ENCODE data around the gene AFF4. TPM values are rescaled to one million over a fixed set of nuclear protein-coding genes. Genes with fewer than 3 reads are reported as not detected.
"Not testable (repeated sequence)": the region's sequence is repeated elsewhere in the genome, so short reads cannot be mapped to it uniquely, and the experiment has no call there.

The AFF4 gene
- total RNA-seq, 1 experiment from 2014 or later: 58.1 TPM

DNA sequence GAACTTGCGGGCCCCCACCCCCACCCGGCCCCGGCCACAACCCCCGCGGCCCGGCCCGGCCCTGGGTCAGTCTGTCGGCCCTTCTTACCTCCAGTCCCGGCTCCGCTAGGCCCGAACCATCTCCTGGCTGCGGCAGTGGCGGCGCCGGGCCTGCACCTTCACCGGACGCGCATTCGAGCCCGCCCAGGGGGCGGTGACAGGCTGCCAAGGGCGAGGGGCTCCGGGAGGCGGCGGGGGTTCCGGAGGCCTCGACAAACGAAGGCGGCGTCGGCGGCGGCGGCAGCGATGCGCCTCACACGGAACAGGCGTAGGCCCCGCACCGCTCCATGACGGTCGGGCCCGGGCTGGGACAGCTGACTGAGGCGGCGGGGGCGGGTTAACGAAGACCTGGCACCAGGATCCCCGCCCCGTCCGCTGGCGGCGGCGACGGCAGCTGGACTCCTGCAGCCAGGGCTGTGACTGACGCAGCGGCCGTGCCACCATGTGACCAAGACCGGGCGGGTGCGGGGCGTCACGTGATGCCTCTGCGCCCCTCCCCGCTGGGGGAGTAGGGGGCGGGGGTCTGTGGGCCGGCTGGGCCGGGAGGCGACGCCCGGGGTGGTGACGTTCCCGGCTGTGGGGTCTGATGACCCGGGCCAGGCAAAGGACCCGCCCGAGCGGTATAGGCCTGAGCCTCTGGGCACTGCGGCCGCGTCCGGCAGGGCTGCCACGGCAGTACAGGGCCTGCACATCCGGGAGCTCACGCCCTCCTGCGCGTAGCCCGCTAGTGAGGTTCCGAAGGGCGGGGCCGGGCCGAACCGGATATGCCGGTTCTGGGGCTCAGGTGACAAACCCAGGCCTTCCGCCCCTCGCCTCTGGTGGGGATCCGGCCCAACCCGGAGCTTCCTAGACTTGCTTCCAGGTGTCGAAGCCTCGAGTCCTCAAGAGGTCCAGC lies at the start of gene AFF4 (continued):
- TF ChIP-seq, protein P1, sequence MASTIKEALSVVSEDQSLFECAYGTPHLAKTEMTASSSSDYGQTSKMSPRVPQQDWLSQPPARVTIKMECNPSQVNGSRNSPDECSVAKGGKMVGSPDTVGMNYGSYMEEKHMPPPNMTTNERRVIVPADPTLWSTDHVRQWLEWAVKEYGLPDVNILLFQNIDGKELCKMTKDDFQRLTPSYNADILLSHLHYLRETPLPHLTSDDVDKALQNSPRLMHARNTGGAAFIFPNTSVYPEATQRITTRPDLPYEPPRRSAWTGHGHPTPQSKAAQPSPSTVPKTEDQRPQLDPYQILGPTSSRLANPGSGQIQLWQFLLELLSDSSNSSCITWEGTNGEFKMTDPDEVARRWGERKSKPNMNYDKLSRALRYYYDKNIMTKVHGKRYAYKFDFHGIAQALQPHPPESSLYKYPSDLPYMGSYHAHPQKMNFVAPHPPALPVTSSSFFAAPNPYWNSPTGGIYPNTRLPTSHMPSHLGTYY (CRISPR knock-in tag; IDR thresholded peaks at IDR 0.05): no peak
- TF ChIP-seq FOXP1 (CRISPR knock-in tag; IDR thresholded peaks at IDR 0.05; ENCODE audit: borderline replicate concordance): peak; percentile 88
- TF ChIP-seq, protein P2, sequence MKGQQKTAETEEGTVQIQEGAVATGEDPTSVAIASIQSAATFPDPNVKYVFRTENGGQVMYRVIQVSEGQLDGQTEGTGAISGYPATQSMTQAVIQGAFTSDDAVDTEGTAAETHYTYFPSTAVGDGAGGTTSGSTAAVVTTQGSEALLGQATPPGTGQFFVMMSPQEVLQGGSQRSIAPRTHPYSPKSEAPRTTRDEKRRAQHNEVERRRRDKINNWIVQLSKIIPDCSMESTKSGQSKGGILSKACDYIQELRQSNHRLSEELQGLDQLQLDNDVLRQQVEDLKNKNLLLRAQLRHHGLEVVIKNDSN (CRISPR knock-in tag; IDR thresholded peaks at IDR 0.05): peak; percentile 100
- peak; percentile 92 for TF ChIP-seq SP1 (CRISPR knock-in tag; conservative IDR thresholded peaks at IDR 0.05)
- no peak for TF ChIP-seq NR2C2 (CRISPR knock-in tag; IDR thresholded peaks at IDR 0.05)
- 0 out of 2 replicates have a peak, but pooled peaks have one; percentile 46 for TF ChIP-seq NR3C1 (CRISPR knock-in tag; conservative IDR thresholded peaks at IDR 0.05; ENCODE audit: low read depth)
- no peak for TF ChIP-seq MXD4 (CRISPR knock-in tag; IDR thresholded peaks at IDR 0.05; ENCODE audit: borderline replicate concordance)
- TF ChIP-seq CREB1 (CRISPR knock-in tag; IDR thresholded peaks at IDR 0.05): peak; percentile 65; the same call in 1 of the 2 replicates
- TF ChIP-seq FOXK1 (CRISPR knock-in tag; IDR thresholded peaks at IDR 0.05): peak; percentile 95
- no peak for TF ChIP-seq PRRX2 (CRISPR knock-in tag; IDR thresholded peaks at IDR 0.05)
- TF ChIP-seq, protein P3, sequence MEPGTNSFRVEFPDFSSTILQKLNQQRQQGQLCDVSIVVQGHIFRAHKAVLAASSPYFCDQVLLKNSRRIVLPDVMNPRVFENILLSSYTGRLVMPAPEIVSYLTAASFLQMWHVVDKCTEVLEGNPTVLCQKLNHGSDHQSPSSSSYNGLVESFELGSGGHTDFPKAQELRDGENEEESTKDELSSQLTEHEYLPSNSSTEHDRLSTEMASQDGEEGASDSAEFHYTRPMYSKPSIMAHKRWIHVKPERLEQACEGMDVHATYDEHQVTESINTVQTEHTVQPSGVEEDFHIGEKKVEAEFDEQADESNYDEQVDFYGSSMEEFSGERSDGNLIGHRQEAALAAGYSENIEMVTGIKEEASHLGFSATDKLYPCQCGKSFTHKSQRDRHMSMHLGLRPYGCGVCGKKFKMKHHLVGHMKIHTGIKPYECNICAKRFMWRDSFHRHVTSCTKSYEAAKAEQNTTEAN (CRISPR knock-in tag; IDR thresholded peaks at IDR 0.05): no peak; the same call in 1 of the 2 replicates
- TF ChIP-seq SMAD3 (CRISPR knock-in tag; IDR thresholded peaks at IDR 0.05; ENCODE audit: borderline replicate concordance): no peak
- peak; percentile 31; the same call in 1 of the 2 replicates for TF ChIP-seq CBFB (CRISPR knock-in tag; IDR thresholded peaks at IDR 0.05; ENCODE audit: low read depth)
- TF ChIP-seq MYBL2 (CRISPR knock-in tag; IDR thresholded peaks at IDR 0.05): no peak
- TF ChIP-seq, protein P4, sequence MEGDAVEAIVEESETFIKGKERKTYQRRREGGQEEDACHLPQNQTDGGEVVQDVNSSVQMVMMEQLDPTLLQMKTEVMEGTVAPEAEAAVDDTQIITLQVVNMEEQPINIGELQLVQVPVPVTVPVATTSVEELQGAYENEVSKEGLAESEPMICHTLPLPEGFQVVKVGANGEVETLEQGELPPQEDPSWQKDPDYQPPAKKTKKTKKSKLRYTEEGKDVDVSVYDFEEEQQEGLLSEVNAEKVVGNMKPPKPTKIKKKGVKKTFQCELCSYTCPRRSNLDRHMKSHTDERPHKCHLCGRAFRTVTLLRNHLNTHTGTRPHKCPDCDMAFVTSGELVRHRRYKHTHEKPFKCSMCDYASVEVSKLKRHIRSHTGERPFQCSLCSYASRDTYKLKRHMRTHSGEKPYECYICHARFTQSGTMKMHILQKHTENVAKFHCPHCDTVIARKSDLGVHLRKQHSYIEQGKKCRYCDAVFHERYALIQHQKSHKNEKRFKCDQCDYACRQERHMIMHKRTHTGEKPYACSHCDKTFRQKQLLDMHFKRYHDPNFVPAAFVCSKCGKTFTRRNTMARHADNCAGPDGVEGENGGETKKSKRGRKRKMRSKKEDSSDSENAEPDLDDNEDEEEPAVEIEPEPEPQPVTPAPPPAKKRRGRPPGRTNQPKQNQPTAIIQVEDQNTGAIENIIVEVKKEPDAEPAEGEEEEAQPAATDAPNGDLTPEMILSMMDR (IDR thresholded peaks at IDR 0.05): no peak
- TF ChIP-seq, protein P5, sequence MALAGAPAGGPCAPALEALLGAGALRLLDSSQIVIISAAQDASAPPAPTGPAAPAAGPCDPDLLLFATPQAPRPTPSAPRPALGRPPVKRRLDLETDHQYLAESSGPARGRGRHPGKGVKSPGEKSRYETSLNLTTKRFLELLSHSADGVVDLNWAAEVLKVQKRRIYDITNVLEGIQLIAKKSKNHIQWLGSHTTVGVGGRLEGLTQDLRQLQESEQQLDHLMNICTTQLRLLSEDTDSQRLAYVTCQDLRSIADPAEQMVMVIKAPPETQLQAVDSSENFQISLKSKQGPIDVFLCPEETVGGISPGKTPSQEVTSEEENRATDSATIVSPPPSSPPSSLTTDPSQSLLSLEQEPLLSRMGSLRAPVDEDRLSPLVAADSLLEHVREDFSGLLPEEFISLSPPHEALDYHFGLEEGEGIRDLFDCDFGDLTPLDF (CRISPR knock-in tag; IDR thresholded peaks at IDR 0.05): no peak

DNA sequence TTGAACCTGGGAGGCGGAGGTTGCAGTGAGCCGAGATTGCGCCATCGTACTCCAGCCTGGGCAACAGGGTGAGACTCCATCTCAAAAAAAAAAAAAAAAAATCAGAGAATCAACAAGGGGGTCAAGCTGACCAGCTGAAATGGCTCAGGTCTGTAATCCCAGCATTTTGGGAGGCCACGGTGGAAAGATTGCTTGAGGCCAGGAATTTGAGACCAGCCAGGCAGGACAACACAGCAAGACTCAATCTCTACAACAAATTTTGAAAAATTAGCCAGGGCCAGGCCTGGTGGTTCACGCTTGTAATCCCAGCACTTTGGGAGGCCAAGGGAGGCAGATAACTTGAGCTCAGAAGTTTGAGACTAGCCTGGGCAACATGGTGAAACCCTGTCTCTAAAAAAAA lies 45.0 kb upstream of the AFF4 start:
- H3K9me3 Mint-ChIP-seq; DNase-seq (ENCODE audit: low spot score); ATAC-seq; H3K4me3 Mint-ChIP-seq; H3K4me1 Mint-ChIP-seq; H3K27me3 Mint-ChIP-seq (ENCODE audit: low read depth); POLR2A ChIA-PET; H3K27ac Mint-ChIP-seq; CTCF ChIA-PET: not testable (repeated sequence)
- H3K36me3 Mint-ChIP-seq: peaks cover 24% of the 10 kb centered on the region

DNA sequence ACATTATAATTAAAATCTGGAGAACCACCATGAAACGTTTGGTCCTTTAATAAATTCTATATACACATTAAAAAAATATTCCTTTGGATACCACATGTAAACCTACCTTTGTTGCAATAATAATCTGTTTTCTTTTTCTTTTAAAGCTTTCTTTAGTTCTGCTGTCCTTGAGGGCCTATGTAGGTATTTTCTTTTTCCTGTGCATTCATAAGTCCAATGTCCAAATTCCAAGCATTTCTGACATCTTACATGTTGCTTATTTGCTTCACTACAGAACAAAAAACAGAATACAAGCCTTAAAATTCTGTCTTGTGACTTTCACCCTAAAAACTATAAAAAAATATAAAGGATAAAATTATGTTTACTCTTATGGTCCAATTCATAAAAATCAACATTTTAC lies 43.2 kb upstream of the AFF4 start:
- Mint-ChIP-seq H3K4me3 (no peak overlapping the region), H3K36me3 (peaks cover 29% of the 10 kb centered on the region), H3K27me3 (ENCODE audit: low read depth) (no peaks in the 10 kb centered on the region), H3K27ac (no peak overlapping the region), H3K4me1 (no peaks in the 10 kb centered on the region), H3K9me3 (peaks cover 5% of the 10 kb centered on the region; the same call in 1 of the 2 replicates)
- ATAC-seq: no peak
- ChIA-PET POLR2A (no interaction called here), CTCF (no interaction called here)
- no peak for DNase-seq (ENCODE audit: low spot score)
- TF ChIP-seq ELF4 (CRISPR knock-in tag; IDR thresholded peaks at IDR 0.05; ENCODE audit: low read depth) (no peak), TP53 (CRISPR knock-in tag; IDR thresholded peaks at IDR 0.05) (no peak), ZNF416 (CRISPR knock-in tag; IDR thresholded peaks at IDR 0.05) (no peak), ESRRA (CRISPR knock-in tag; IDR thresholded peaks at IDR 0.05; ENCODE audit: borderline replicate concordance) (no peak), GTF2I (CRISPR knock-in tag; conservative IDR thresholded peaks at IDR 0.05) (no peak)
- TF ChIP-seq, protein P6, sequence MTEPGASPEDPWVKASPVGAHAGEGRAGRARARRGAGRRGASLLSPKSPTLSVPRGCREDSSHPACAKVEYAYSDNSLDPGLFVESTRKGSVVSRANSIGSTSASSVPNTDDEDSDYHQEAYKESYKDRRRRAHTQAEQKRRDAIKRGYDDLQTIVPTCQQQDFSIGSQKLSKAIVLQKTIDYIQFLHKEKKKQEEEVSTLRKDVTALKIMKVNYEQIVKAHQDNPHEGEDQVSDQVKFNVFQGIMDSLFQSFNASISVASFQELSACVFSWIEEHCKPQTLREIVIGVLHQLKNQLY (CRISPR knock-in tag; IDR thresholded peaks at IDR 0.05): no peak
- TF ChIP-seq, protein P3 (CRISPR knock-in tag; IDR thresholded peaks at IDR 0.05): no peak
- TF ChIP-seq, protein P7, sequence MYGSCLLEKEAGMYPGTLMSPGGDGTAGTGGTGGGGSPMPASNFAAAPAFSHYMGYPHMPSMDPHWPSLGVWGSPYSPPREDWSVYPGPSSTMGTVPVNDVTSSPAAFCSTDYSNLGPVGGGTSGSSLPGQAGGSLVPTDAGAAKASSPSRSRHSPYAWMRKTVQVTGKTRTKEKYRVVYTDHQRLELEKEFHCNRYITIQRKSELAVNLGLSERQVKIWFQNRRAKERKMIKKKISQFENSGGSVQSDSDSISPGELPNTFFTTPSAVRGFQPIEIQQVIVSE (CRISPR knock-in tag; IDR thresholded peaks at IDR 0.05; ENCODE audit: borderline replicate concordance): no peak
